GM19372 (cell line): ENCODE data around the gene SIGLEC7.
"Not testable (repeated sequence)": the region's sequence is repeated elsewhere in the genome, so short reads cannot be mapped to it uniquely, and the experiment has no call there.

ENCODE experiments used
- ATAC-seq: cut with Tn5 transposase; IDR thresholded peaks from one replicate; pipeline ENCODE4 v1.9.1; 2021; ENCODE audit warnings: mild to moderate bottlenecking, low read depth, moderate library complexity; ENCODE audit not compliant: unreplicated experiment

The SIGLEC7 gene

DNA sequence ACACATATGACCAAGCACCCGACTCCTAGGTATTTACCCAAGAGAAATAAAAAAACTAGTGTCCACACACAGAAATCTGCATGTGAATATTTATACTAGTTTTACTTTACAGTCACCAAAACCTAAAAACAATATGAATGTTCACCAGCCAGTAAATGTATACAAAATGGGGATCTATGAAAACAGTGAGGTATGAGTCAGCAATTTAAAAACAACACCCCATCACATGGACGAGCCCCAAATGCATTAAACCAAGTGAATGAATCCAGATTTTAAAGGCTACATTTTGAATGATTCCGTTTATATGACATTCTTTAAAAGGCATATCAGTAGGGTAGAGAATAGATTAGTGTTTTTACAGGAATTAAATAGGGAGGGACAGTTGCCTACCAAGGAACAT lies 22.1 kb downstream of the SIGLEC7 start:
- no peak for ATAC-seq

DNA sequence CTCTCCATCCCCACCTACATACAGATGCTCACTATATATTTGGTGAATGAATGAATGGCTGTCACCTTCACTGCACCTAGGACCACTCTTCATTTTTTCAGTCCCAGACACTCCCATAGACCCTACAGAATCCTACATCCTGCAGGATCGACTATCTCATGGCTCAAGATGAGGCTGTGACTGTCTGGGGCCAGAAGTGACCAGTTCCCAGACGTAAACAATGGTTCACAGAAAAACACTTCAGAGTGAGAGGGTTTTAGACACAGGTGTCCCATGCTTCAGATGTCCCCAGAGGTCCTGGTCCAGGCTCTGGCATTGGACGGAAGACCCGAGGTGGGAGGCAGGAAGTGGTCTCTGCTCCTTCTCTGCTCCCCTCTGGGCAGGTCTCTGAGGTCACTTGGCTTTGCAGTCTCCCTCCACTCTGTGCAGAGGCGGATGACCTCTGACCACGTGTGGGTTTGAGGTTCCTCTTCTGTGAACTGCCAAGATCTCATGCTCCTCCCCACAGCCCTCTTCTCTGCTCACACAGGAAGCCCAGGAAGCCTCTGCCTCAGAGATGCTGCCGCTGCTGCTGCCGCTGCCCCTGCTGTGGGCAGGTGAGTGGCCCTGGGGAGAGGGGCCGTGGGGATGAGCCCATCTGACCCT lies 24.9 kb downstream of the SIGLEC7 start:
- peak; percentile 82 for ATAC-seq

DNA sequence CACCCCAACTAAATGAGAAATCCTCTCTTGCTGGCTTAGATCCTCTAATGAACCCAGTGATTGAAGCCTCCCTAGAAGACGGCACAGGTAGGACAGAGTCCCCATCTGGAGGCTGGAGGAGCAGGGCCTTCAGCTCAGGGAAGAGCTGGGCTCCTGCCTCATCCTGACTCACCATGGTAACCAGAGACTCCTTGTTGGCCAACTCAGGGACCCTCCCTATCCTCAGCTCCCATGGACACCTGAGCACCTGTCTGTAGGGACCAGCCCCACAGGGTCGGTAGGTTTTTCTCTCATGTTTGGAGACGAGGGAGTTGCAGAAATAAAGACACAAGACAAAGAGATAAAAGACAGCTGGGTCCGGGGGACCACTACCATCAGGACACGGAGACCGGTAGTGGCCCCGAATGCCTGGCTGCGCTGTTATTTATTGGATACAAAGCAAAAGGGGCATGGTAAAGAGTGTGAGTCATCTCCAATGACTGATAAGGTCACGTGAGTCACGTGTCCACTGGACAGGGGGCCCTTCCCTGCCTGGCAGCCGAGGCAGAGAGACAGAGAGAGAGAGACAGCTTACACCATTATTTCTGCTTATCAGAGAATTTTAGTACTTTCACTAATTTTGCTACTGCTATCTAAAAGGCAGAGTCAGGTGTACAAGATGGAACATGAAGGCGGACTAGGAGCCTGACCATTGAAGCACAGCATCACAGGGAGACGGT lies 26.6 kb downstream of the SIGLEC7 start:
- ATAC-seq, result no peak

DNA sequence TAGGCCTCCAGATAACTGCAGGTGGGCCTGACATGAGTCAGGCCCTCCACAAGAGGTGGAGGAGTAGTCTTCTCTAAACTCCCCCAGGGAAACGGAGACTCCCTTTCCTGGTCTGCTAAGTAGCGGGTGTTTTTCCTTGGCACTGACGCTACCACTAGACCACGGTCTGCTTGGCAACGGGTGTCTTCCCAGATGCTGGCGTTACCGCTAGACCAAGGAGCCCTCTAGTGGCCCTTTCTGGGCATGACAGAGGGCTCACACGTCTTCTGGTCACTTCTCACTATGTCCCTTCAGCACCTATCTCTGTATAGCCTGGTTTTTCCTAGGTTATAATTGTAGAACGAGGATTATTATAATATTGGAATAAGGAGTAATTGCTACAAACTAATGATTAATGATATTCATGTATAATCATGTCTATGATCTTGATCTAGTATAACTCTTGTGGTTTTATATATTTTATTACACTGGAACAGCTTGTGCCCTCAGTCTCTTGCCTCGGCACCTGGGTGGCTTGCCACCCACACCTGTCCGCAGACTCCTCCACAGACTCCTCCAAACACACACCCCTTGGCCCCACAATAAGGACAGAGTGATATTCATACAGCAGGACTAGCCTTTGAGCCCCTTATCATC lies 27.3 kb downstream of the SIGLEC7 start:
- not testable (repeated sequence) for ATAC-seq

DNA sequence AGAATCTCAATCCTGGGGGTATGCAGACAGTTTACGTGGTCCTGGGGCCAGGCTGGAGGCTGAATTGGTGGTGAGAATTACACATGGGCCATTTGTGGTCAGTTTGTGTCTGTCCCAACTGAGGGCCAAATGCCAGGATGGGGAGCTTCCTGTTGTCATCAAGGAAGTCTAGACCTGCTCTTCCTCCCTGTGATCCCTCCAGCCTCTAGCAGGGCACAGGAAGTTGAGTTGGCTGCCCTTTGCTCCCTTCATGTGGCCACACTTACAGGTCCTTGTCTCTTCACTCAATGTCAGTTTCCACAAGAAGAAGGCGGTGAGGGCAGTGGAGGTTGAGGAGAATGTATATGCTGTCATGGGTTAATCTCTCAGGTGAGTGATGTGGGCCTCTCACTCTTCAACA lies 30.1 kb downstream of the SIGLEC7 start:
- no peak for ATAC-seq

DNA sequence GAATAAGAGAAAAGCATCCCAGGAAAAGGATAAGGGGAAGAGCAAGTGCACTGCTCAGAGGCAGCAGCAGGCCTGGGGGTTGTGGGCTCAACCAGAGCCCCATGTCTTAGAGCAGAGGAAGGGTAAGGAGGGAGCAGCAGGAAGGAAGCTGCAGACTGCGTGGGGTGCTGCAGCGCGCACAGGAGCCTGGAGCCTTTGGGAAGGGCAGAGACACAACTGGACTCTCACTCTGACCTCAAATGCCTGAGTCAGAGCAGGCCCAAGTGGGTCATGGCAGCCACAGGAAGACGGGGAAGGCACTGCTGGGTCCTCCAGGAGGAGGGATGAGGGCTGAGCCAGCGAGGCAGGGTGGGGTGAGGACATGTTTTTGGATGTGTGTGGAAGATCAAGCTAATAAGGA lies 31.6 kb downstream of the SIGLEC7 start:
- no peak for ATAC-seq

DNA sequence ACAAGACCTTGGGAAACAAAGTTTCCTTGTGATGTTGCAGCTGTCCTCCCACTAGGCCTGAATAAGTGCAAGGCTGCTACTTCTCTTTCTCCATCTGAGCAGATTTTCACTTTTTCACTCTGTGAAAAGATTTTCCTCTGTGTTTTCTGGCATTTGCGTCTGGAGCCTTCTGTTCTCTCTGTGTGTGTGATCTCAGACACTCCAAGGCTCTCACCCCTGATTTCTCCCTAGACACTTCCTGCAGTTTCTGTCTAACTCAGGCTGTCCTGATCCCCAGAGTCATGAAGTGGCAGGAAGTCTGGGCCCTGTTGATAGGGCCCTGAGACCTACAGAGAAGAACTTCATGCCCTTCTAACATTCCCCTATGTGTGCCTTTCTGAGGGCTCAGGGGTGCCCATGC lies 37.2 kb downstream of the SIGLEC7 start:
- no peak for ATAC-seq

DNA sequence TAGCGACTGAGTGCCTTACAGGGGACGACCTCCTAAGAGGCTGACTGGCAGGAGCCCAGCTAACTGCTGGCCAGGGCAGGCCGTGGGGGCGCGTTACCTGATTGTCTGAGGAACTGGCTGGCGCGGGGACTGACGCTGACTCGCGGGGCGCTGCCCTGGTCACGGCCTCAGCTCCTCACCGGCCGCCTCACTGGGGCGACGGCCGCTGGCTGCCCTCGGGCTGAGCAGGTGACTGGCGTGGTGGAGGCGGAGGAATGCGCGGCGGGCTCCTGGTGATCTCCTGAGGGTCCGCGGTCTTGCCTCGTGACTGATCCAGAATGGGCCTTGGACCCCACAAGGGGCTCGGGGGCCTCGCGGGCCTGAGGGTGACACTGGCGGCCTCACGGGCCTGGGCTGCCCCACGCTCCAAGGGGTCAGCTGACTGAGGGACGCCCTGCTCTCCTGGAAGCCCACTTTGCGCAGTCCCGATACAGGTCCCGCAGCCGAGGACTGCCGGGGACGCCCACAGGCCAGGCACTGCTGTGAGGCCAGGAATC lies 39.3 kb downstream of the SIGLEC7 start:
- no peak for ATAC-seq

DNA sequence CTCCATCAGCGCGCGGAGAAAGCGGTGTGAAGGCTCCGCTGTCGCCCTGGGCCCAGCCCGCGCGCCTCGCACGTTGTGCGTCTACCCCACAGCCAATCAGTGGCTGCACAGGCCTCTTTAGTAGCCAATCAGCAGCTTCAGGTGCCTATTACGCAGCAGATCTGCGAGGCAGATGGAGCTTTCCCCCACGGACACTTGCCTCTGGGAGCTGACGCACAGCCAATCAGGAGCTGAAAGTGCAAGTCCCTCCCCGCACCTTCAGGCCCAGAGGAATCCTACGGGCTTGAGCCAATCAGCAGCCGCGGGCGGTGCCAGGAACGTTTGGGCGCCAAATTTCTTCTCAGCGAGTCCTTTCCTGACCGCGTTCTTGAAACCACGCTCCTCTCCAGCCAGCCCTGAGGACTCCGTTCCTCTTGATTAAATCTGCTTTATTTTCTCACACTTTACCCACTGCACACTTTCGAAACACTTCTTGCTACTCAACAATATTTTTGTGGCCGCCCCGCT lies 39.9 kb downstream of the SIGLEC7 start:
- ATAC-seq, result no peak

DNA sequence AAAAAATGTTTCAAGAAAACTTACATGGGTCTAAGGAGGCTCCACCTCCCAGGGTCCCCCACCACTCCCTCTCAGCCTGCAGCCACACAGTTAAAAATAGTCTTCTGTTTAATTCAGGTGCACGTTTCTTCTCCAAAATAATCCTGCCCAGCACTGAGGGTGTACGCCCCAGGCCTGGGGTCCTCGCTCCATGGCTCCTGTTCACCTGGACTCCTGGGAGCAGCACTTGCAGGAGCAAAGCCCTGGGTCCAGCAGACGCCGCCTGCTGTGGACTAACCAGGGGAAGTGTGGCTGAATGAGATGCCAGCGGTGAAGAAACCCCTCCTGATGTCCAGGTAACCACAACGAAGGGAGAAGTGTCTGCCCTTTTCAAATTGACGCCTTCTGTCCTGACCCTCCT lies 41.5 kb downstream of the SIGLEC7 start:
- no peak for ATAC-seq

DNA sequence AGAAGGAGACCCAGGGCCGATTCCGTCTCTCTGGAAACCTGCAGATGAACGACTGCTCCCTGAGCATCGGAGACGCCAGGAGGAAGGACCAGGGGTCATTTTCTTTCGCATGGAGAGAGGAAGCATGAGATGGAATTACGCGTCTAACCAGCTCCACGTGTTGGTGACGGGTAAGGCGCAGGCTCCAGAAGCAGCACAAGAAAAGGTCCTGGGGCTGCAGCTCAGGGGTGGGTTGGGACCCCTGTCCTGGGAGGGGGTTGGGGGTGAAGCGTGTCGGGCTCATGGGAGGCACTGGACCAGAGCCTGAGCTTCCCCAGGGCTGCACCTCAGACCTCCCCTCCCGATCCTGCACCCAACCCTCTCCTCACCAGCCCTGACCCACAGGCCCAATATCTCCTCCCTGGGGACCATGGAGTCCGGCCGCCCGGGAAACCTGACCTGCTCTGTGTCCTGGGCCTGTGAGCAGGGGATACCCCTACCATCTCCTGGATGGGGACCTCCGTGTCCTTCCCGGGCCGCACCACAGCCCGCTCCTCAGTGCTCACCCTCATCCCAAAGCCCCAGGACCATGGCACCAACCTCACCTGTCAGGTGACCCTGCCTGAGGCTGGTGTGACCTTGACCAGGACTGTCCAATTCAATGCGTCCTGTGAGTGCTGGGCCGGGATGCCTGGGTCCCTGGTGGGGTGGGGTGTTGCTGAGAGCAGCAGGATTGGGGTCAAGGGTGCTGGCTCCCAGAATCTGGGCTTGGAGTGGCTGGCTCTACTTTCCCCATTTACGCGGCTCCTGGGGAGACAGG lies 43.2 kb downstream of the SIGLEC7 start:
- no peak for ATAC-seq

DNA sequence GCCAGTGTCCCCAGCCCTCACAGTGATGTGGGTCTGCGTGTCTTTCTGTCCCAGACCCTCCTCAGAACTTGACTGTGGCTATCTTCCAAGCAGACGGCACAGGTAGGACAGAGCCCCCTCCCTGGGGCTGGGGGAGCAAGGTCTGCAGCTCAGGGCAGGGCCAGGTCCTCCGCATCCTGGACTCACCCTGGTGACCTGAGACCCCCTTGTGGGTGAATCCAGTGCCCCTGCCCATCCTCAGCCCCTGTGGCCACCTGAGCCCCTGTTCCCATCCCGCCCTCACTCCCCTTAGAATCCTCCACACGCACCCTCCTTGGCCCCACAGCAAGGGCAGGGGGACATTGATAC lies 43.7 kb downstream of the SIGLEC7 start:
- no peak for ATAC-seq

DNA sequence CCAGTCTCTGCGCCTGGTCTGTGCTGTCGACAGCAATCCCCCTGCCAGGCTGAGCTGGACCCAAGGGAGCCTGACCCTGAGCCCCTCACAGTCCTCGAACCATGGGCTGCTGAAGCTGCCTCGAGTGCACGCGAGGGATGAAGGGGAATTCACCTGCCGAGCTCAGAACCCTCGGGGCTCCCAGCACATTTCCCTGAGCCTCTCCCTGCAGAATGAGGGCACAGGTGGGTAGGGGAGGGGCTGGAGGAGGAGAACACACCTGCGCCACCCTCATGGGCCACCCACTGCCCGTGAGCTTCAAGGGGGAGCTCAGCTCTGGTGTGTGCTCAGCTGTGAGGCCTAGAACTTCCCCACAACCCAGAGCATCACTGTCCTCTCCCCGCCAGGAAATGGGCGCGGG lies 44.2 kb downstream of the SIGLEC7 start:
- ATAC-seq, result no peak

DNA sequence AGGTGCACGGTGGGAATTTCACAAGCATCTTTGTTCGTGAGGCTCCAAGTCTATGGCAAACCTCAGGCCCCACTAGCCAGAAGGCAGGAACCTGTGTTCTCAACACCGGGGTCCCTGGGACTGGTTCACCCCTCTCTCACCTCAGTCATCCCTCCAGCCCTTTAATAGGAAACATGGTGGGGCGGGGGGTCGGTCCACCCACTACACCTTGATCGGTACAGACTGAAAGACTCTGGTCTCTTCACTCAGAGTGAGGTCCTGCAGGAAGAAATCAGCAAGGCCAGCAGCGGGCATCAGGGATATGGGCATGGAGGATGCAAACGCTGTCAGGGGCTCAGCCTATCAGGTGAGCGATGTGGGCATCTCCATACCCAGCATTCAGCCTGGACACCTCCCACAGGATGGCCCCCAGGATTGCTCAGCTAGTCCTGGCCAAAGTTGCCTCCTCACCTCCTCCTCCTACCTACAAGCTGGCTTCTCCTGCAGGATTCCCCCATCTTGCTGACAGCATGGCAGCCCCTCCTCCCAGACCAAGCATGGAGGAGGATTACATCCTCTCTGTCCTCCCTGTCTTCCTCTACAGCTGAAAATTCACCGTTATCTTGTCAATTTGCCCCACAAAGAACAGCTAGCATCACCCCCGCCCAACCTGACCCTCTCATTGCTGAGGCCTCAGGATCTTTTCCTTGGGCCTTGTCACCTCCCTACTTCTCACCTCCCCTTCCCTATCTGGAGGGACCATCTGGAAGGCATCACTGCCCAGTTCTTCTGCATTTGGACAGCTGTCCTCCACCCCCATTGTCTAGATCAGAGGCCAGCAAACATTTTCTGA lies 45.5 kb downstream of the SIGLEC7 start:
- ATAC-seq, result no peak

DNA sequence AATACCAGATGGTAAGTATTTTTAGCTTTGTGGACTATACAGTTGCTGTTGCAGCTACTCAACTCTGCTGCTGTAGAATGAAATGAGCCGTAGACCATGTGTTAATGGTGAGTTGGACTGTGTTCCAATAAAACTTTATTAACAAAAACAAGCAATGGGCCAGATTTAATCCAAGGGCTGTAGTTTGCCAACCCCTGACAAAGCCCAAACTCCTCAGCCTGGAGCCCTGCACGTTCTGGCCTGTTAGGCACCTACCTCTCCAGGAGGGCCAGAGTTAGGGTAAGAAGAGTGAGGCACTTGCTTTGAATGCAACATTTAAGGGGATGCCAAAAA lies 46.1 kb downstream of the SIGLEC7 start:
- ATAC-seq, result no peak

DNA sequence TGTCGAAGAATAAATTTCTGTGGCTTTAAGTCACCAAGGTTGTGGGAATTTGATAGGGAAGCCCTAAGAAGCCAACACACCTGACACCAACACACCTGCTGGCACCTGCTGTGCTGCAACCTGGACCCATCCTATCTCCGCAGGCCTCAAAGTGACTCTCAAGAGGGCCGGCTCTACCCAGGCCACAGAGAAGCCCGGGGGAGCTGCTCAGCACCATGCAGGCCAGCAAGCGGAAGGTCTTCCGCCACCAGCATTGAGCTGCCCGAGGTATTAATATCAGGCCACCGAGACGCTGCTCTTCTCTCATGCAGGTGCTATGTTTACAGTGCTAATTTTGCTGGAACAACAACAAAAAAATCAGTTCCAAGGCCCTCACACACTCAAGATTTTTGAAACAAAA lies 50.6 kb downstream of the SIGLEC7 start:
- ATAC-seq, result no peak

DNA sequence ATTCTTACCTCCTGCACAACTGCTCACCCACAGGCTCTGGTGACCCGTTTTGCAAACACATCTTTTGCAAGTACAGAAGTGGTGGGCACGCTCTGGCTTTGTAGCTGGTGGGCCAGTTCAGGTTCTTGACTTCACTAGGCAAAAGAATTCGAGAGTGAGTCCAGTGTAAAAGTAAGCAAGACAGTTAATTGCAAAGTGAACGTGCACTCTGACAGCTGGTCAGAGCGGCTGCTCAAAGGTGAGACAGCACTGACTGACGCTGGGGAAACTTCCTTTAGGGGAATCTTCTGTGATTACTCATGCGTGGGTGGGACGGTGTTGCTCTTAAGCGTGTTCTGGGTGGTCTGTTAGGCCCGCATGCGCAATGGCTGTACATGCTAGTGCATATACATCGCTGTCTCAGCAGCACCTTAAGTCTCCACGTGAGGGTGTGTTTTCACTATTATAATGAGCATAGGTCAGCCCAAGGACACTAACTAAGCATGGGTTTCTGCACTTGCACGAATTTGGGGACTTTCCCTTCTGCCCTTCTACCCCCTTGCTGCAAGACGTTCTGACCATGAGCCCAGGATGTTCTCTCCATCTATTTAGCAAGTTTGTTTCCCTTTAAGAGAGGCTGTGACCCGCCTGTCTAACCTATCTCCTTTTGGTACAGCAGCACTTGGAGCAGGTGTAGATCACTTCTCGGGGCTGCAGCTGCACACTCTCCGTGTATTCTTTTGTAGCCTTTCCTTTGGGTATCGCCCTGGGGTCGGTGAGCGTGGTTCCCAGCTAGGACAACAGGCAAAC lies 52.6 kb downstream of the SIGLEC7 start:
- no peak for ATAC-seq

DNA sequence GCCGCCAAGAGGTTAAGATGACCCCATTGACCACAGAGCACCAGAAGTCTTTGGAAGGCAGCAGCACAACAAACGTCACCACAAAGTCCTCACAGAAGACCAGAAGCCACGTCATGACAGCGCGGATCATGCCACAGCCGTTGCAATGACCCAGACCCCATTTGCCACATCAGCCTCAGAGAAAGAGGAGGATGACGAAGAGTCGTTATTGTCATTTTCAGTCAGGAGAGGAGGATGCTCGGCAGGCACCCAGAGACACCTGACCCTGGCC lies 53.1 kb downstream of the SIGLEC7 start:
- no peak for ATAC-seq

DNA sequence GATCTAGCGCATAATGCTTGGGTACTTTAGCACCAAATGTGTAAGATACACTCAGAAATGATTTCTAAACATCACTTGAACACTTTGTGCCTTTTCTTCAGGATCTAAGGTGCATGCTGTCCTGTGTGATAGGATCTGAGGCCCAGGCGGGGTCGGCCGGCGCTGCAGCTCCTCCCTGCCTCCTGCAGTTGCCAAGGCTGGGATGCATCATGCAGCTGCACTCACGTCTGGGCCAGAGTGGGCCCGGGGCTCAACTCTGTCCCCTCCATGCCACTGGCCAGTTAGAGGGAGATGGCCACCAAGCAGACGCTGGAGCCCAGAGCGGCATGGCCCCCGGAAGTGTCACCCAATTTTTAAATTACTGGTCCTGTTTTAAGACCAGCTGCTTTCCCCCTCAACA lies 53.5 kb downstream of the SIGLEC7 start:
- no peak for ATAC-seq

DNA sequence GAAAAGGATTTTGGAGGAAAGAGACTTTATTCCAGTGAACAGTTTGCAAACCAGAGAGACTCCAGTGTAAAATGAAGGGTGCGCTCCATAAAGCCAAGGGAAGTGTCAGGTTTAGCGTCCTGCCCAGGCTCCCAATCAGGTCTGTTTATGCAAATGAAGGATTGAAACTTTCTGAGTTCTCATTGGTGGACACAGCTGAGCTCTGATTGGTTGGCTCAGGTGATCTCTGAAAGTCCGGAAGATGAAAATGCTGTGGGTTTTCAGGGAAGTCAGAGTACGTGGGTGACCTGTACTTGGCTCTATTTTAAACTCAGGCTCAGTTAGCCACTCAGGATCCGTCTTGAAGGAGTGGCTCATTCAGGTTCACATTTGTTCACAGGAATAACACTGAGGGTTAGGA lies 54.1 kb downstream of the SIGLEC7 start:
- no peak for ATAC-seq
